H9 (cell line): ENCODE data around the gene PPRC1. TPM values are rescaled to one million over a fixed set of nuclear protein-coding genes. Genes with fewer than 3 reads are reported as not detected.

Experiments used
- DNase-seq: peaks from one replicate; pipeline ENCODE4 v3.0.0-alpha.2; 2017
- H2AFZ ChIP-seq: one replicate; pipeline ENCODE4 v1.6.1; 2013; ENCODE audit warnings: mild to moderate bottlenecking, low read length, control low read depth, moderate library complexity
- H2AK5ac ChIP-seq: 2 replicates; pipeline ENCODE4 v1.6.1; 2013; ENCODE audit warnings: low read length, control low read depth, mixed read lengths; ENCODE audit not compliant: insufficient read length
- H2BK120ac ChIP-seq: one replicate; pipeline ENCODE4 v1.6.1; 2013; ENCODE audit warnings: low read depth, mild to moderate bottlenecking, low read length, control low read depth, inconsistent platforms; ENCODE audit not compliant: poor library complexity, severe bottlenecking
- H2BK12ac ChIP-seq: 2 replicates; pipeline ENCODE4 v1.6.1; 2013; ENCODE audit warnings: low read length, control low read depth, mixed read lengths, low read depth; ENCODE audit not compliant: insufficient read length
- H2BK15ac ChIP-seq: 2 replicates; pipeline ENCODE4 v1.6.1; 2013; ENCODE audit warnings: low read depth, low read length, control low read depth
- H2BK20ac ChIP-seq: one replicate; pipeline ENCODE4 v1.6.1; 2013; ENCODE audit warnings: low read depth, mild to moderate bottlenecking, low read length, control low read depth, inconsistent platforms; ENCODE audit not compliant: poor library complexity, severe bottlenecking
- H2BK5ac ChIP-seq: 2 replicates; pipeline ENCODE4 v1.6.1; 2013; ENCODE audit warnings: low read length, control low read depth, mixed read lengths; ENCODE audit not compliant: insufficient read length
- H3K14ac ChIP-seq: 2 replicates; pipeline ENCODE4 v1.6.1; 2013; ENCODE audit warnings: low read length, control low read depth; ENCODE audit not compliant: insufficient read depth
- H3K18ac ChIP-seq: 2 replicates; pipeline ENCODE4 v1.6.1; 2013; ENCODE audit warnings: low read depth, mild to moderate bottlenecking, mixed read lengths, low read length, control low read depth; ENCODE audit not compliant: insufficient read length
- H3K23ac ChIP-seq: 2 replicates; pipeline ENCODE4 v1.6.1; 2013; ENCODE audit warnings: low read length, control low read depth, mixed read lengths, low read depth; ENCODE audit not compliant: insufficient read length
- H3K23me2 ChIP-seq: 2 replicates; pipeline ENCODE4 v1.6.1; 2013; ENCODE audit warnings: low read depth, mild to moderate bottlenecking, mixed read lengths, low read length, control low read depth; ENCODE audit not compliant: insufficient read length, poor library complexity, severe bottlenecking
- H3K27ac ChIP-seq: 2 replicates; pipeline ENCODE4 v1.5.1; 2013; ENCODE audit warnings: low read length, control low read depth, mixed read lengths, low read depth; ENCODE audit not compliant: insufficient read length
- H3K27me3 ChIP-seq: 2 replicates; pipeline ENCODE4 v1.6.1; 2013; ENCODE audit warnings: low read length, control low read depth, inconsistent platforms; ENCODE audit not compliant: insufficient read depth
- H3K4ac ChIP-seq: 2 replicates; pipeline ENCODE4 v1.6.1; 2013; ENCODE audit warnings: low read depth, mild to moderate bottlenecking, control low read depth, inconsistent platforms, low read length, moderate library complexity
- H3K4me1 ChIP-seq: 2 replicates; pipeline ENCODE4 v1.6.1; 2013; ENCODE audit warnings: low read length, control low read depth, inconsistent platforms; ENCODE audit not compliant: insufficient read depth
- H3K4me2 ChIP-seq: 2 replicates; pipeline ENCODE4 v1.6.1; 2013; ENCODE audit warnings: low read length, control low read depth, mixed read lengths; ENCODE audit not compliant: insufficient read length, insufficient read depth
- H3K56ac ChIP-seq: 2 replicates; pipeline ENCODE4 v1.6.1; 2013; ENCODE audit warnings: low read depth, mild to moderate bottlenecking, mixed read lengths, low read length, control low read depth; ENCODE audit not compliant: insufficient read length
- H3K79me1 ChIP-seq: 2 replicates; pipeline ENCODE4 v1.6.1; 2013; ENCODE audit warnings: low read depth, mild to moderate bottlenecking, moderate library complexity, low read length, control low read depth, inconsistent platforms; ENCODE audit not compliant: insufficient read depth, poor library complexity, severe bottlenecking
- H3K79me2 ChIP-seq: 2 replicates; pipeline ENCODE4 v1.6.1; 2013; ENCODE audit warnings: low read length, control low read depth, inconsistent platforms; ENCODE audit not compliant: insufficient read depth
- H3K9ac ChIP-seq: 2 replicates; pipeline ENCODE4 v1.6.1; 2013; ENCODE audit warnings: low read length, control low read depth, mixed read lengths; ENCODE audit not compliant: insufficient read length; ENCODE audit errors: extremely low read depth
- H3K9me3 ChIP-seq: one replicate; pipeline ENCODE4 v1.6.1; 2013; ENCODE audit warnings: low read depth, low read length, inconsistent platforms; ENCODE audit not compliant: control insufficient read depth
- H3T11ph ChIP-seq: one replicate; pipeline ENCODE4 v1.6.1; 2013; ENCODE audit warnings: mild to moderate bottlenecking, low read length, control low read depth, inconsistent platforms
- H4K20me1 ChIP-seq: one replicate; pipeline ENCODE4 v1.6.1; 2013; ENCODE audit not compliant: control insufficient read depth, insufficient read length, insufficient read depth
- H4K5ac ChIP-seq: 2 replicates; pipeline ENCODE4 v1.6.1; 2013; ENCODE audit warnings: low read depth, mild to moderate bottlenecking, mixed read lengths, low read length, control low read depth; ENCODE audit not compliant: insufficient read length
- H4K8ac ChIP-seq: replicated peaks from 2 replicates; pipeline ENCODE4 v1.6.1; 2013; ENCODE audit warnings: low read length, control low read depth, mixed read lengths, low read depth; ENCODE audit not compliant: insufficient read length
- H4K91ac ChIP-seq: 2 replicates; pipeline ENCODE4 v1.6.1; 2013; ENCODE audit warnings: low read depth, mild to moderate bottlenecking, moderate library complexity, mixed read lengths, low read length, control low read depth; ENCODE audit not compliant: insufficient read length
- H3K27ac Mint-ChIP-seq, 3 experiments: 2 replicates in 2 of 3; 3 replicates in 1 of 3; pipeline ENCODE4 v1.8.0; 2020 to 2021; ENCODE audit warnings: mixed read lengths in 3 of 3, mild to moderate bottlenecking in 1 of 3, moderate library complexity in 1 of 3
- H3K27me3 Mint-ChIP-seq: 2 replicates; pipeline ENCODE4 v1.8.0; 2021; ENCODE audit warnings: low read depth, mild to moderate bottlenecking, moderate library complexity, mixed read lengths
- H3K36me3 Mint-ChIP-seq, 3 experiments: 2 replicates in 2 of 3; 3 replicates in 1 of 3; pipeline ENCODE4 v1.8.0; 2020 to 2021; ENCODE audit warnings: low read depth in 3 of 3, mixed read lengths in 3 of 3; ENCODE audit not compliant: insufficient read depth in 1 of 3
- H3K4me1 Mint-ChIP-seq, 2 experiments: 2 replicates each; pipeline ENCODE4 v1.8.0; 2020; ENCODE audit warnings: mixed read lengths in 2 of 2
- H3K4me3 Mint-ChIP-seq, 2 experiments: 2 replicates in 1 of 2; 3 replicates in 1 of 2; pipeline ENCODE4 v1.8.0; 2020 to 2021; ENCODE audit warnings: mild to moderate bottlenecking in 2 of 2, mixed read lengths in 2 of 2, moderate library complexity in 1 of 2
- H3K9me3 Mint-ChIP-seq, 2 experiments: 2 replicates in 1 of 2; 3 replicates in 1 of 2; pipeline ENCODE4 v1.8.0; 2020; ENCODE audit warnings: mild to moderate bottlenecking in 2 of 2, mixed read lengths in 2 of 2, moderate library complexity in 1 of 2
- WGBS: extraction: QIAGEN DNeasy Blood & Tissue Kit; methylation state at CpG from one replicate; pipeline ENCODE4 v1.1.7; 2013; ENCODE audit warnings: missing lambda C conversion rate, low lambda C conversion rate, mixed read lengths; ENCODE audit not compliant: insufficient read length; ENCODE audit errors: extremely low coverage; 5-methylcytosine and 5-hydroxymethylcytosine counted together
- total RNA-seq: library from RNA; stranded (reverse); gene quantifications from 2 replicates; pipeline ENCODE4 v1.2.1, GENCODE V29; 2021
- TF ChIP-seq, protein P1 (sequence below): fragments of 200-600 bp; sonication (generic); conservative IDR thresholded peaks from 3 replicates; pipeline ENCODE4 v1.8.0; 2021; ENCODE audit warnings: antibody characterized with exemption, mild to moderate bottlenecking

Gene PPRC1
- total RNA-seq, 1 experiment from 2014 or later: 121 TPM

DNA sequence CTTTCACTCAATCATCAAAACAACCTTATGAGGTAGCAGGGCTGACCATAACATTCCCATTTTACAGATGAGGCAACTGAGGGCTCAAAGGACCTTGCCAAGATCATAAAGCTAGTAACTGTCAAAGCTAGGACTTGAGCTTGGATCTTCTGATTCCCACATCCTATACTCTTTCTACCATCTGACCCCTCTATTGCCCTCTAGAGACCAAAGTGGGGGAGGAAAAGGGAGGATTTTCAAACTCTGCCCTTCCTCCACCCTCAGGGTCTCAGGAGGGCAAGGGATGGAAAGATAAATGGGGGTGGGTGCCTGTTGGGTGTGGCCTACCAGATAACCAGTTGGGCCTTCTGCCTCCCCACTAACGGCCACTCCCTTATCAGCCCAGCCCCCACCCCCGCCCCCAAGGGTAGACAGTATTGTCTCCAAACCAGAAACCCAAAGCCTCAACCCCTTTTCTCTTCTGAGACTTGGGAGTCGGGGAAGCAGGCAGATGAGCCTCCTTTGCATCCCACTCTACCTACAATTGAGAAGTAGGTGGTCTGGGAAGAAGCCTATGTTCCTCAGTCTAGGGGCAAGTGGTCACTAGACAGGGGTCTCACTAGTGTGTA, 20.5 kb upstream of the PPRC1 start:
- peaks cover 8% of the 10 kb centered on the region for H3K79me1 ChIP-seq
- Mint-ChIP-seq H3K9me3 (no peaks in the 10 kb centered on the region), H3K4me3 (peak overlapping the region; percentile 19 to 91; a peak in 3 of 5 replicates), H3K27me3 (no peaks in the 10 kb centered on the region), H3K27ac (peak overlapping the region in 1 of 3 experiments; percentile 70; a peak in 1 of 7 replicates), H3K4me1 (peaks cover 41 to 48% of the 10 kb centered on the region in 2 experiments), H3K36me3 (peaks cover 35 to 44% (median 43%) of the 10 kb centered on the region in 3 experiments)
- DNase-seq: no peak
- no peak overlapping the region for H3K4ac ChIP-seq
- peak overlapping the region; percentile 82 for H3K4me2 ChIP-seq
- H3K23ac ChIP-seq: no peak overlapping the region
- peaks cover 16% of the 10 kb centered on the region for H3K4me1 ChIP-seq
- H3T11ph ChIP-seq: no peak overlapping the region
- TF ChIP-seq, protein P1, sequence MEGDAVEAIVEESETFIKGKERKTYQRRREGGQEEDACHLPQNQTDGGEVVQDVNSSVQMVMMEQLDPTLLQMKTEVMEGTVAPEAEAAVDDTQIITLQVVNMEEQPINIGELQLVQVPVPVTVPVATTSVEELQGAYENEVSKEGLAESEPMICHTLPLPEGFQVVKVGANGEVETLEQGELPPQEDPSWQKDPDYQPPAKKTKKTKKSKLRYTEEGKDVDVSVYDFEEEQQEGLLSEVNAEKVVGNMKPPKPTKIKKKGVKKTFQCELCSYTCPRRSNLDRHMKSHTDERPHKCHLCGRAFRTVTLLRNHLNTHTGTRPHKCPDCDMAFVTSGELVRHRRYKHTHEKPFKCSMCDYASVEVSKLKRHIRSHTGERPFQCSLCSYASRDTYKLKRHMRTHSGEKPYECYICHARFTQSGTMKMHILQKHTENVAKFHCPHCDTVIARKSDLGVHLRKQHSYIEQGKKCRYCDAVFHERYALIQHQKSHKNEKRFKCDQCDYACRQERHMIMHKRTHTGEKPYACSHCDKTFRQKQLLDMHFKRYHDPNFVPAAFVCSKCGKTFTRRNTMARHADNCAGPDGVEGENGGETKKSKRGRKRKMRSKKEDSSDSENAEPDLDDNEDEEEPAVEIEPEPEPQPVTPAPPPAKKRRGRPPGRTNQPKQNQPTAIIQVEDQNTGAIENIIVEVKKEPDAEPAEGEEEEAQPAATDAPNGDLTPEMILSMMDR: peak; percentile 65
- no peak overlapping the region for H3K27ac ChIP-seq
- H3K56ac ChIP-seq: no peak overlapping the region
- no peak overlapping the region for H4K8ac ChIP-seq
- H3K9ac ChIP-seq: no peak overlapping the region
- H2BK20ac ChIP-seq: no peak overlapping the region
- no peak overlapping the region for H3K18ac ChIP-seq
- no peak overlapping the region for H2BK120ac ChIP-seq
- H3K14ac ChIP-seq: no peak overlapping the region
- H3K9me3 ChIP-seq: no peaks in the 10 kb centered on the region
- peaks cover 11% of the 10 kb centered on the region for H3K23me2 ChIP-seq
- no peak overlapping the region for H2AFZ ChIP-seq
- peaks cover 3% of the 10 kb centered on the region for H4K20me1 ChIP-seq
- no peak overlapping the region for H2AK5ac ChIP-seq
- H4K91ac ChIP-seq: no peak overlapping the region
- no peak overlapping the region for H2BK5ac ChIP-seq
- peaks cover 32% of the 10 kb centered on the region; the same call in 1 of the 2 replicates for H3K79me2 ChIP-seq
- H3K27me3 ChIP-seq: no peaks in the 10 kb centered on the region
- no peak overlapping the region for H4K5ac ChIP-seq
- no peak overlapping the region for H2BK12ac ChIP-seq
- WGBS: no CpG with 5 or more reads among the region's 3 CpGs
- no peak overlapping the region for H2BK15ac ChIP-seq
